Mammary epithelial cell (primary cell): ENCODE measurements around the gene AFAP1L2.

Experiments
- CTCF ChIP-seq, 2 donors: IDR thresholded peaks in 1 of 2; conservative IDR thresholded peaks in 1 of 2; 2 replicates each; pipeline ENCODE4 v1.5.1; 2011 to 2012; ENCODE audit warnings: inconsistent platforms in 2 of 2, low read length in 2 of 2, mild to moderate bottlenecking in 2 of 2, control low read depth in 1 of 2, low read depth in 1 of 2; ENCODE audit not compliant: insufficient read depth in 1 of 2; ENCODE audit errors: extremely low read depth in 1 of 2
- EZH2 ChIP-seq: IDR thresholded peaks from 2 replicates; pipeline ENCODE4 v1.6.1; 2012; ENCODE audit warnings: low read length, inconsistent platforms, borderline replicate concordance

DNA sequence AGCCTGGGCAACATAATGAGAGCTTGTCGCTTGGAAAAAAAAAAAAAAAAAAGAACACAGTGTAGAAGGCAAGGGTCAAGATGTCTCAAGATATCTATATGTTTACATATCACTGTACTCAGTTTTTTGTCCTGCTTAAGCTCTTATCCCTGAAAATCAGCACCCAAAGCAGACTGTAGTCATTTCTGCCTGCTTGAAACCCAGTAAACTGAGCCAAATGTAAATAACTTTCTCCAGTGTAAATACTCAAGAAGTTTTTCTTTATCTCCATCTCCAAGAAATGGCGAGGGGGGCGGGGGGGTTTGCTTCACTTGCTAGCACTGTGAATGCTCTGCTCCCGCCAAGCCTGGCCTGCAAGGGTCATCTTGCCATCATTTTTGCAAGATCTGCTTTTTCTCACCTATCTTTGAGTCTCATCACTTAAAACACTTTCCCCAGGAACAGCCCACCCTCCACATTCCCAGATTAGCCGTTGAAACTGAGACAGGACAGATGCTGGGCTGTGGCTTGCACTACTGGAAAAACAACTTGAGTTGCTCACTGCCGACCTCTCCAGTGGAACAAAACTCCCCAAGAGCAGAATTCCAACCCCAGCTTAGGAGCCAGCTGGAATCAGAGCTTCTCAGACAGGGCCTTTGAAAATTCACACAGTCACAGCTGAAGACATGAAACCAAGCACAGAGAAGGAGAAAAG, 54.6 kb downstream of the AFAP1L2 start:
- TF ChIP-seq CTCF (conservative IDR thresholded peaks at IDR 0.05 in 1 of 2, IDR thresholded peaks at IDR 0.05 in 1 of 2; ENCODE audit: extremely low read depth in 1 of 2, insufficient read depth in 1 of 2, low read depth in 1 of 2, low read length in 2 of 2) (no peak), EZH2 (no peak)
